GM18505 (cell line): Measurements from ENCODE around the gene GPR65.
A peak's percentile ranks its signal among the peaks of the same experiment; 100 is the strongest.

Source experiments
- ATAC-seq: cut with Tn5 transposase; IDR thresholded peaks from one replicate; pipeline ENCODE4 v1.9.1; 2021; ENCODE audit not compliant: unreplicated experiment
- POLR2A ChIP-seq: IDR thresholded peaks from 4 replicates; pipeline ENCODE4 v1.6.1; 2011; ENCODE audit warnings: borderline replicate concordance; ENCODE audit not compliant: insufficient read depth, insufficient read length; ENCODE audit errors: extremely low read depth

The GPR65 gene

DNA sequence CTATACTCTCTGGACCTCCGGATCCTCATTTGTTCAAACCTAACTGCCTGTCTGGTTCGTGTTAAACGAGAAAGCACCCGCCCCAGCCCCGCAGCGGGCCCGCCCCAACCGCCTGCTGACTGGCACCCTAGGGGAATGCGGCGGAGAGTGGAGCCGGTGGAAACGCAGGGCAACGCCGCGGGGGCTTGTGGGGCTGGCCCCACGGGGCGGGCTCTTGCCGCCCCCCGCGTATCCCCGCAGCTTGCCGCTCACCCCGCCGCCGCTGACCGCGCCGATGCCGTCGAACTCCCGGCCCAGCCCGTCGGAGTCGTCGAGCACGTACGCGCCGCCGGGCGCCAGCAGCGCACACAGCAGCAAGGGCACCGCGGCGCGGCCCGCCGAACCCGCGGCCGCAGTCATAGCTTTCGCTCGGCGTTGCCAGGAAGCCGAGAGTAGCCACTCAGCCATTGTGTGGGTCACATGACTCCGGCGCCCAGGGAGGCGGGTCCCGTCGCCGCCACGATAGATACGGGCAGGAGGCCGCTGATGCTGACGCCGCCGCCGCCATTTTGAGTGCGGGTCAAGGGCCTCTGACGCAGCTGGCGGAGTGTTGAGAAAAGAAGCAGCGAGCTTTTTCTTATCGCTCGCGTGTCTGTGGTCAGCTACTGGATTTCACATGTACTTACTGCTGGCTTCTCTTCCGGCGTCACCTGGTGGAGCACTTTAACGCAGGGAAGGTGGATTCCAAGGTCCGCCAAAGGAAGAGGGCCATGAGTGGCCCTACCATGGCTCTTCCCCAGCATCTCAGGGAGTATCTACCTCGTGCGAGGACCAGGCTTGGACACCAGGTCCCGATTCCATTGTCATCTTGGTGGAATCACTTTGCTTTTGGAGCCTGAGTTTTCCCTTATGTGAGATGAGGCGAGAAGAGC, 12.0 kb upstream of the GPR65 start, which contains the start of gene GALC:
Gene GALC, minus strand, starts transcription at position 465 of the 911 bp plus-strand sequence. Its CDS starts 18 bp downstream, at position 447.
- peak; percentile 79 for TF ChIP-seq POLR2A
- peak; percentile 90 for ATAC-seq

DNA sequence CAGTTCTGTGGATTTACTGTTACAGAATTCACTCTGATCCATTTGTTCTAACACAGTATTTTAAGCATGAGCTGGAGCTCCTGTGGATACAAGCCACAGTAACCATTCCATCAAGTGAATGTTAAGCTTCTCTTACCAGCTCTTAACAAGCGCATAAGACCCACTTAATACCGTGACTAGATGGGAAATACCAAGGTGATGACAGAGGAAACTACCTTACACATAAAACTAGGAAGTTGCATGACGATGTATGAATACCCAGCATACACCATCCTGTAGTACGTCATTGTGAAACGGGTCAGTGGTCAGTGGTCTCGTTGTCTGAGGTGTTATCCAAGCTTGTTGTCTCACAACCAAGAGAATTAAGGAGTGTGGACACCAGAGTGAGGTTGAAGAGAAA, 10.0 kb upstream of the GPR65 start:
- ATAC-seq = peak; percentile 26
- TF ChIP-seq POLR2A = no peak

DNA sequence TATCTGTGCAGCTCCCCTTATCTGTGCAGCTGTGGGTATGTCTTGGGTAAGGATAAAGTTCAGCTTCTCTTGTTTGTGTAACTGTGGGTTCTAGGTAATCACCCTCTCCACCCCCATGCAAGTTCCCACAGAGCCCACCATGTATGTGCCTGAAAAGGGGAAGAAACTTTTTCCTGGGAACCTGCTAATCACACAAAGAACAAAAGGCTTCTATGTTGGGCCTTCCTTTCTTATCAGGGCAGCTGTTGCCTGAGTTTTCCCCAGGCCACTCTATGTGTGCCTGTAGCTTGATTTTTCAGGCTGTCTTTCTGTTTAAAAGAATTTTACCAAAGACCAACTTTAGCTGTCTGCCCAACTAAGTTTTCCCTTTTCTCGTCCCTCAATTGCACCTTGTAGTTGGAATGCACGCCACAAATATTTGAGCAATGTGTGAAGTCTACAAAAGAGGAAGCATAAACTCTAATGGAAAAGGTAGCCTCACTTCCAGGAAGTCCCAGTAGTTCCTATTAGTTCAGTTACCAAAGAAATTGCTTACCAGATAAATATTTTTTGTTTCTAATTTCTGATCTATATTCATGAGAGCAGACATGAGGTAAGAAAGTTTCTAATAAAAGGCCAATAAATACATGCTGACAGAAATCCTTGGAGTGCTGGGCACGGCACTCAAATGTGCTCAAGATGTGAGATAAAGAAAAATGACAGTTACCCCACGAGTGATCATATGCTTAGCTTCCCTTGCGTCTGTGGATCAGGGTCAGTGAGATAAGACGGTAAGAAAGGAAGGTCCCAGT, 9.2 kb upstream of the GPR65 start:
- ATAC-seq = no peak

DNA sequence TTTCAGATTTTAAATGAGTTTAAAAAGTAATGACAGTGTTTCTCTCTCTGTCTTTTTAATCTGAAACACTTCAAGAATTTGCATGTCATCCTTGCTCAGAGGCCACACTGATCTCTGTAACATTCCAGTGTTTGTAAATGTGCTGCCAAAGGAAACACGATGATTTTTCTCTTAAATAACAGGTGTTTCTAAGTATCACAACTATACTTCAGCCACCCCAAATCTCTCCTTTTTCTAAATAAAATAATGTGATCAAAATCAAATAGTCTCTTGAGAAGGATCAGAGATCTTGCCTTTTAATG, 8.7 kb upstream of the GPR65 start:
- TF ChIP-seq POLR2A = no peak

More for the DNA sequence above, 9.2 kb upstream of the GPR65 start:
- TF ChIP-seq POLR2A = no peak

DNA sequence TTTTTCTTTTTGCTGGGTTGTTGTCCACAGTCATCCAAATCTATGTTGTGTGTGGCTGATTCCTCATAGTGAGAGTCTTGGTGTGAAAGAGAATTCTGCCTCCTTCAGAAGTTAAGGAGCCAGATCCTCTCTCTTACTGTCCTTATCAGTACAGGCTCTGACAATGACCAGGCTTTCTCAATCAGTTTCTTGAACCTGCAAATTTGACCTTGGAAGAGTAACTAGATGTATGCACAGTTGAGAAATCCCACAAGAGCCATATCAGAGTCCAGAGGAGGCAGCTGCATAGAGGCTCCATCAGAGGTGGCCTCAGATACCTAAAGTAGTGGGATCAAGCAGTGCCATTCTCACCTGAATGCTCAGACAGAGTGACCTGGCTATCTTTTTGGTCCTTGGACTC, 6.5 kb upstream of the GPR65 start:
- TF ChIP-seq POLR2A = no peak
- ATAC-seq = no peak

More for the DNA sequence above, 8.7 kb upstream of the GPR65 start:
- no peak for ATAC-seq

DNA sequence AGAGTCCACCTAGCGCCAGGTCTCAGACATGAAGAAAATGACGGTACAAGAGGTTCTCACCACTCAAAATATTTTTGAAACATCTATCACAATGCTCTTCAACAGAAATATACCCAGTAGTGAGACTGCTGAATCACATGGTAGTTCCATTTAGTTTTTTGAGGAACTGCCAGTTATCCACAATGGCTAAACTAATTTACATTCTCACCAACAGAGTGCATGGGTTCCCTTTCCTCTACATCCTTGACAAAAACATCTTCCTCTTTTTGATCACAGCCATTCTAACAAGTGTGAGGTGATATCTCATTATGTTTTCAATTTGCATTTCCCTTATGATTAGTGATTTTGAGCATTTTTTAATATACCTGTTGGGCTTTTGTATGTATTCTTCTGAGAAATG, 5.7 kb upstream of the GPR65 start:
- TF ChIP-seq POLR2A = no peak
- ATAC-seq = no peak

DNA sequence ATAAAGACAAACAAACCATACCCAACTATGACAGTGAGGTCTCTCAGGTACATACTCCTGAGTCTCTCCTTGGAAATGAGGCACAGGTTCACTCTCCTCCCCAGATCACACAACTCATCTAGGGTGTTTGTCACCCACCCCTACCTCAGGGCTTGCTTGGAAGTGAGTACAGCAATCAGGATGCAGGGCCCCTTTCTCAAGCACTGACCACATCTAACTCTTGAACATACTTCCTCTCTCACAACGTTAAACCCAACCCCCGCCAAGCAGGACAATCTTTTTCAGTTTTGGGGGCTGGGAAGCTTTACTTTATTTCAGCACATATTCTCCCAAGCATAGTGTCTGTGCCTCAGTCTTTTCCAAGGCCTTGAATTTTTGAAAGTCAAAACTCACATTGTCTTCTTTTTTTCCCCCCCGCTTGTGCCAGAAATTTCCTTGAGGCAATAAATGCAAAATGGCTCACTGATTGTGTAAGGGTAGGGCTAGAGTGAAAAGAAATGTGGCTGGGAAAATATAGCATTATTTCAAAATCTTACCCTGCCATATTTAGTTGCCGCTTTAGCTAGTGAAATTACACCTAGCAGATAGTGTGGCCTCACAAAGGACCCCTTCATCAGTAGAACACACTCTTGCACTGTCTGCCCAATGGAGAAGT, 2.4 kb upstream of the GPR65 start:
- no peak for ATAC-seq
- no peak for TF ChIP-seq POLR2A

DNA sequence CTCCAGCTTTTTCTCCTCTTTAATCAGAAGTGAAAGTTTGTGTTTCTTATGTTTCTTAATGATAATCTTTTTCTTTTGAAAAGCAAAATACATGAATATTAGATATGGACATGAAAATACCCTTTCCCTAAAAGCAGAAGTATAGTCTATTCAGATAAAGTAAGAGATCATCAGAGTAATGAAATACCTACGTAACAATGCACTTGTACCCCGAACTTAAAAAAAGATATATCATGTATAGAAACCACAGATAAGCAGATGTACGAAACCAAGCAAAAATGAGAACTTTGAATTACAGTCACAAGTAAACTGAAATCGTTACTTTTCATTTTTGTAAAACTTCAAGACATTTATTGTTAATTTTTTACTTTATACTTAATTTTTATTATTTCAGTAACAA, 1.5 kb upstream of the GPR65 start:
- TF ChIP-seq POLR2A = no peak
- no peak for ATAC-seq

DNA sequence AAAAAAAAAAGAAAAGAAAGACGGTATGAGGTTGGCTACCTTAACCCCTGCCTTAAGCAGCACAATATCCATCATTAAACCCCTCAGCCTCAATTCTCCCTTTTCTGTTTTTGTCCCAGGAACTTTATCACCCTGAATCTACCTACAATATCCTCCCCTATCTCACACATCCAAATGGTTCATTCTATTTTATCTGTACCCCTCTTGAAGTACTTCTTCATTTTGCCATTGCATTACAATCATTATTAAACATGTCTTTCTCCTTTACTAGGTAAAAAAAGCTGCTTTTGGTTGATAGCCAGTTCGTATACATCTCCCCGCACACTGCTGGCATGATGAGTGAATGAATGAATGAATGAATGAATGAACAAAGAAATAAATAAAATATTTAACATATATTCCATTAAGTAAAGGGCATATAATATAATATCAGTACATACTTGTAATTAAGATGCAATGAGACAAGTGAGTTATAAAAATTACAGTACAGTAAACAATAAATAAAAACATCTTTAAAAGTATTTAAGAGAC, 364 bp upstream of the GPR65 start:
- no peak for ATAC-seq
- TF ChIP-seq POLR2A = no peak

DNA sequence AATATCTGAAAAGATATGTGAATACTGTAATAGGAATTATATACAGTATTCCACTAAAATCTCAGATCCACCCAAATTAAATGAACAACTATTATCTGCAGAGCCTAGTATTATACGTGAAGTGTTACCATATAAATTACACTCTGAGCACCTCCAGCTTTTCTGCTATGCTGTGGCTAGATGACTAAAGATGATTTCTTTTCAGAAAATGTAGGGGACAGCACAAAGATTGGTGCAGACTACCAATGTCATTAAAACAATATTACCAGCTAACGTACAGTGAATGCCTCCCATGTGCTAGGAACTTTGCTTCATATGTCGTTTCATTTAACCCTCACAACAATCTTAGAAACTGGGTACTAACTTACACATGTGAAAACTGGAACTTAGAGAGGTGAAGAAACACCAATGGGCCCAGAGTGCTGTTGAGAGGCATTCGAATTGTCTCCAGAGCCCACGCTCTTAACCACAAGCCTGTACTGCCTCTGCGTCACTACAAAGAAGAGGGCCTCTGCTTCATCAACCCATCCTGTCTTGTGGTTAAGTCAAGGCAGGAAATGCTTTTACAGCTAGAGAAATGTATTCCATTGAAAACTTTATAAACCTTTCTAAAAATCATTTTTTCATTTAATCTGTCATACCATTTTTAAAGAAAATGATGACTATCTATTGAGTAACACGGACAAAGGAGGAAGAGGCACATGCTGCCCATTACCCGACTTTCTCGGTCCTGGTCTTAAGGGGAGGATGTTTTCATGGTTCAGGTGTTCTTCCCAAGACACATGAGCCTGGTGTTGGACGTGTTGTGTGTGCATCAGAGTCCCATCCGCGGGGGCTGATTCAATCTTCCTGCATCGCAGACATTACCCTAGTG, 1.3 kb downstream of the GPR65 start:
- peak; percentile 88 for ATAC-seq

DNA sequence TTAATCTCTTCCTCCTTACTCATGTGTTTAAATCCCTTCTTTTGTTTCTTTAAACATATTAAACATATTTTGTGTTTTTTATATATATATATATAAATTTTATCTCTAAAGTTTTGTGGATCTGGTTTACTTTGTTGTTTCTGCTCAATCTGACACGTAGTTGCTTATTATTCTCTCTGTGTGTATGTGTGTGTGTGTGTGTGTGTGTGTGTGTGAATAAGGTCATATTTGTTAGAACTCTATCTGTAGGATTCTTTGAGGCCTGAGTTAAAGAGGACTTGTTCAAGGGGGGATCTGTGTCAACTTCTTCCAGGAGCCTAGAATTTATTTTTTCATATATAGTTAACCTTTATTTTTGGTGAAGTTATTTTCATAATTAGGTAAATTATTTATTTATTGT, 2.7 kb downstream of the GPR65 start:
- no peak for ATAC-seq
- no peak for TF ChIP-seq POLR2A

More for the DNA sequence above, 1.3 kb downstream of the GPR65 start:
- TF ChIP-seq POLR2A = peak; percentile 59

DNA sequence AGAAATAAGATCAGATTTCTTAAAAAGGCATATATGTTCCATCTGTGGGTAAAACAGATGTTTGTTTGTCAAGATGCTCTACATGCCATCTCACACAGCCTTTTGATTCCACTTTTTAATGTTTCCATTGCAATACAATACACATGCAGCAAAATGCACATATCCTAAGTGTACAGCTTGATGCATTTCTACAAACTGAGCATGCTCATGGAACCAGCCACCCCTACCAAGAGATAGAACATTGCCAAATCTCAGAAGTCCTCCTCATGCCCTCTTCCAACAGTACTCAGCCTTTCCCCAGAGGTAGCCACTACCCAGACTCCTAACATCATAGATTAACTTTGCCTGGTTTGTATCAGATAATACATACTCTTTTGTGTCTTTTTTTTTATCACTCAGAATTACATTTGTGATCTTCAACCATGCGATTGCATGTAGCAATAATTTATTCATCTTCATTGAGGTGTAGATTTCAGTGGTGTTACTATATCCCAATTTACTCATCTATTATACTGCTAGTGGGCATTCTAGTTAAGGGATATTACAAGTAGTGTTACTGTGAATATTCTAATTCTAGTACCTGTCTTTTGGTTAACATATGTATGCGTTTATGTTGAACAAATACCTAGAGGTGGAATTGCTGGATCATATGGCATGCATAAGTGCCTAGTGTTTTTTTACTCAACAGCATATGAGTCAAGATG, 3.3 kb downstream of the GPR65 start:
- no peak for TF ChIP-seq POLR2A
- ATAC-seq = no peak
